GM12878 (cell line): ENCODE measurements around the gene RAB40B. TPM values are rescaled to one million over a fixed set of nuclear protein-coding genes. Genes with fewer than 3 reads are reported as not detected.

Experiments used
- ATAC-seq: fragments of 200-7000 bp; cut with Tn5 transposase; 3 replicates; pipeline ENCODE4 v1.9.1; 2020; ENCODE audit warnings: mild to moderate bottlenecking, moderate library complexity
- BruUV-seq: library from RNA; stranded (reverse); fragments of 400-500 nt; replicated peaks from 2 replicates; lab custom pipeline; 2021; lab: Mats Ljungman, UMichigan
- CTCF ChIA-PET: fragments of 300-600 bp; sonication (Branson Sonifier 250); formaldehyde crosslinking; extraction: SDS; loops from one replicate; lab custom pipeline; 2021; ENCODE audit warnings: inconsistent platforms; lab: Yijun Ruan, JAX
- POLR2A ChIA-PET: fragments of 350-600 bp; formaldehyde crosslinking; extraction: SDS; loops from one replicate; lab custom pipeline; 2021; ENCODE audit warnings: inconsistent platforms; lab: Charles Lee
- RAD21 ChIA-PET: fragments of 300-600 bp; sonication (Branson Sonifier 250); formaldehyde crosslinking; loops from one replicate; lab custom pipeline; 2023; ENCODE audit warnings: antibody characterized with exemption; ENCODE audit not compliant: unreplicated experiment; lab: Charles Lee
- SMC1A ChIA-PET: fragments of 300-600 bp; sonication (Branson Sonifier 250); formaldehyde crosslinking; loops from one replicate; lab custom pipeline; 2023; ENCODE audit not compliant: unreplicated experiment, uncharacterized antibody; lab: Charles Lee
- DNase-seq: peaks from one replicate; pipeline ENCODE4 v3.0.0-alpha.2; 2011; ENCODE audit warnings: low read depth, low spot score
- FAIRE-seq: peaks from 3 replicates; lab custom pipeline; 2011; peaks lifted over from hg19 to GRCh38; lab: Jason Lieb, UNC
- H2AFZ ChIP-seq: 2 replicates; pipeline ENCODE4 v1.6.0; 2011; ENCODE audit warnings: low read depth, low read length, control low read depth; ENCODE audit not compliant: control insufficient read depth
- H3K27ac ChIP-seq: 2 replicates; pipeline ENCODE4 v1.5.1; 2011; ENCODE audit warnings: control low read depth; ENCODE audit not compliant: control insufficient read depth, insufficient read depth
- H3K27me3 ChIP-seq, 2 experiments: replicated peaks in 1 of 2; 2 replicates each; pipeline versions ENCODE4 v1.6.0 to v1.6.1; 2011; ENCODE audit warnings: low read length in 1 of 2; ENCODE audit not compliant: control insufficient read depth in 2 of 2, insufficient read depth in 2 of 2
- H3K36me3 ChIP-seq, 2 experiments: 2 replicates each; pipeline ENCODE4 v1.5.1; 2011; ENCODE audit warnings: low read length in 1 of 2; ENCODE audit not compliant: control insufficient read depth in 2 of 2, insufficient read depth in 2 of 2
- H3K4me1 ChIP-seq: 2 replicates; pipeline ENCODE4 v1.6.1; 2011; ENCODE audit warnings: mild to moderate bottlenecking, low read length, moderate library complexity, mixed read lengths; ENCODE audit not compliant: control insufficient read depth, insufficient read depth
- H3K4me2 ChIP-seq: 2 replicates; pipeline ENCODE4 v1.6.0; 2011; ENCODE audit warnings: control low read depth; ENCODE audit not compliant: control insufficient read depth, insufficient read depth
- H3K4me3 ChIP-seq: fragments of 200-600 bp; sonication (generic); 2 replicates; pipeline ENCODE4 v1.5.1; 2016
- H3K79me2 ChIP-seq: 2 replicates; pipeline ENCODE4 v1.6.0; 2011; ENCODE audit warnings: low read length; ENCODE audit not compliant: control insufficient read depth, insufficient read depth
- H3K9ac ChIP-seq: 2 replicates; pipeline ENCODE4 v1.8.0; 2011; ENCODE audit warnings: low read length, control low read depth, mixed read lengths; ENCODE audit not compliant: control insufficient read depth, insufficient read depth
- H3K9me3 ChIP-seq: replicated peaks from 3 replicates; pipeline ENCODE4 v1.5.1; 2011; ENCODE audit warnings: mild to moderate bottlenecking, low read length; ENCODE audit not compliant: control insufficient read depth, insufficient read depth
- H4K20me1 ChIP-seq: 2 replicates; pipeline ENCODE4 v1.6.0; 2011; ENCODE audit not compliant: control insufficient read depth, insufficient read depth
- ASH2L ChIP-seq: fragments of 300-600, 200-600 bp; sonication (generic); IDR thresholded peaks from 2 replicates; pipeline ENCODE4 v1.6.1; 2017; ENCODE audit warnings: low read depth, mild to moderate bottlenecking, borderline replicate concordance
- ATF2 ChIP-seq: IDR thresholded peaks from 2 replicates; pipeline ENCODE4 v1.6.1; 2012; ENCODE audit warnings: low read length, inconsistent platforms
- ATF3 ChIP-seq: IDR thresholded peaks from 2 replicates; pipeline ENCODE4 v1.6.1; 2011; ENCODE audit warnings: low read depth, mild to moderate bottlenecking, low read length, moderate library complexity, borderline replicate concordance; ENCODE audit errors: extremely low read depth
- BRCA1 ChIP-seq: IDR thresholded peaks from 2 replicates; pipeline ENCODE4 v1.6.1; 2011; ENCODE audit warnings: low read depth, low read length, improper control_type of control experiment
- HDAC2 ChIP-seq: fragments of 200-600 bp; sonication (generic); IDR thresholded peaks from 2 replicates; pipeline ENCODE4 v1.6.1; 2017
- HDAC6 ChIP-seq: fragments of 200-600 bp; sonication (generic); IDR thresholded peaks from one replicate; pipeline ENCODE4 v1.8.0; 2017; ENCODE audit warnings: antibody characterized with exemption; ENCODE audit not compliant: unreplicated experiment
- IKZF1 ChIP-seq: fragments of 450-650 bp; conservative IDR thresholded peaks from 2 replicates; pipeline ENCODE4 v1.6.1; 2017; ENCODE audit warnings: antibody characterized with exemption, mild to moderate bottlenecking
- NKRF ChIP-seq: fragments of 450-650 bp; conservative IDR thresholded peaks from 2 replicates; pipeline ENCODE4 v1.6.1; 2017; ENCODE audit warnings: mild to moderate bottlenecking, moderate library complexity
- PAX5 ChIP-seq: IDR thresholded peaks from 2 replicates; pipeline ENCODE4 v1.6.1; 2011; ENCODE audit warnings: low read depth, low read length, borderline replicate concordance
- POLR2AphosphoS5 ChIP-seq: IDR thresholded peaks from 2 replicates; pipeline ENCODE4 v1.6.1; 2011; ENCODE audit warnings: mild to moderate bottlenecking, low read length, inconsistent platforms
- RCOR1 ChIP-seq: conservative IDR thresholded peaks from 2 replicates; pipeline ENCODE4 v1.6.1; 2012; ENCODE audit warnings: low read depth, low read length, improper control_type of control experiment
- SIX5 ChIP-seq: IDR thresholded peaks from 2 replicates; pipeline ENCODE4 v1.6.1; 2011; ENCODE audit warnings: mild to moderate bottlenecking, low read depth, low read length, moderate library complexity; ENCODE audit not compliant: severe bottlenecking
- SP1 ChIP-seq: IDR thresholded peaks from one replicate; pipeline ENCODE4 v1.6.1; 2011; ENCODE audit warnings: low read depth, low read length
- SREBF1 ChIP-seq: IDR thresholded peaks from 2 replicates; pipeline ENCODE4 v1.6.1; 2012; ENCODE audit warnings: mild to moderate bottlenecking, low read length
- SRF ChIP-seq, 2 experiments: IDR thresholded peaks; 2 replicates each; pipeline ENCODE4 v1.6.1; 2011; ENCODE audit warnings: low read depth in 2 of 2, low read length in 2 of 2, mild to moderate bottlenecking in 1 of 2, moderate library complexity in 1 of 2
- TAF1 ChIP-seq: IDR thresholded peaks from 2 replicates; pipeline ENCODE4 v1.6.1; 2011; ENCODE audit warnings: mild to moderate bottlenecking, low read depth, low read length, borderline replicate concordance
- ZBTB33 ChIP-seq: fragments of 450-650 bp; IDR thresholded peaks from 2 replicates; pipeline ENCODE4 v1.6.1; 2017; ENCODE audit warnings: mild to moderate bottlenecking
- ZNF207 ChIP-seq: fragments of 450-650 bp; IDR thresholded peaks from 2 replicates; pipeline ENCODE4 v1.6.1; 2014; ENCODE audit warnings: antibody characterized with exemption, mild to moderate bottlenecking, borderline replicate concordance
- WGBS: methylation state at CpG from one replicate; pipeline ENCODE4 v1.1.6; 2016; ENCODE audit warnings: low lambda C conversion rate; ENCODE audit not compliant: insufficient replicate concordance, insufficient coverage; ENCODE audit errors: missing lambda C conversion rate; 5-methylcytosine and 5-hydroxymethylcytosine counted together
- in situ Hi-C: fragments of 300-500 bp; cut with MboI; formaldehyde crosslinking; loops from 9 replicates; pipeline ENCODE4 v1.14.3; 2018; ENCODE audit warnings: mixed read lengths
- intact Hi-C: fragments of 100-400 bp; cut with micrococcal nuclease; formaldehyde crosslinking; loops from one replicate; pipeline ENCODE4 v1.14.2; 2022; ENCODE audit not compliant: unreplicated experiment
- polyA plus RNA-seq, 11 experiments: library from polyadenylated mRNA; depleted of rRNA in 4 of 11; unstranded in 6 of 11; stranded (reverse) in 5 of 11; fragments of >200 nt; fragmentation: Nextera tagmentation in 4 of 11; fragmentation: Illumina TruSeq in 1 of 11; extraction: Ambion mirVana in 4 of 11; extraction: Trizol in 1 of 11; gene quantifications; 1 replicate in 1 of 11; 2 replicates in 10 of 11; pipeline versions ENCODE4 v1.2.1 to v1.2.3, GENCODE V29; 2011 to 2016; ENCODE audit warnings: inconsistent platforms in 2 of 11, missing spikeins in 2 of 11, low read depth in 1 of 11
- total RNA-seq, 4 experiments: library from RNA; depleted of rRNA in 3 of 4; stranded (reverse); fragments of >200 nt in 3 of 4; fragmentation: Illumina TruSeq in 1 of 4; extraction: Trizol in 1 of 4; gene quantifications; 2 replicates each; pipeline versions ENCODE4 v1.2.1 to v1.2.3, GENCODE V29; 2013 to 2021

Gene RAB40B
- total and polyA plus RNA-seq, 10 of the 15 experiments (the other 5 are each of a cell fraction or from before 2014, with no cell fraction given), result 0.06 to 2.8 (median 1.4) TPM

- Histone ChIP-seq H3K9ac (peak within 1 kb of the TSS; percentile 90), H3K27me3 (no peaks in the 10 kb centered on the region), H3K36me3 (peaks cover 5 to 14% of the 10 kb centered on the region in 2 experiments), H3K4me2 (peak within 1 kb of the TSS; percentile 86), H3K4me3 (peak within 1 kb of the TSS; percentile 97), H3K27ac (peak within 1 kb of the TSS; percentile 55), H4K20me1 (peaks cover 12% of the 10 kb centered on the region), H3K4me1 (no peaks in the 10 kb centered on the region), H3K9me3 (no peaks in the 10 kb centered on the region), H2AFZ (peak within 1 kb of the TSS; percentile 60), H3K79me2 (peaks cover 47% of the 10 kb centered on the region)
- FAIRE-seq (peak; percentile 94), ATAC-seq (peak; percentile 92), DNase-seq (peak; percentile 80)
- WGBS, result under 1% methylated on average over 50 of the region's 67 CpGs
- ChIA-PET CTCF (no interaction called here), POLR2A (no interaction called here), RAD21 (no interaction called here), SMC1A (interaction anchor here (1.3 kb wide), 1 partner anchor 69 kb away, joined by 3 read pairs; the partner anchor contains the start of gene FN3KRP)
- intact Hi-C loops (loop anchor here (10.0 kb wide), 1 partner anchor 107 kb away; the partner anchor contains the start of gene TBCD), in situ Hi-C loops (no loop called here)
- no TSS peak for BruUV-seq
- TF ChIP-seq SREBF1 (no peak), ZNF207 (0 out of 2 replicates have a peak, but pooled peaks have one; percentile 43), ATF2 (no peak), TAF1 (peak; percentile 64; the same call in 1 of the 2 replicates), RCOR1 (no peak), SRF (IDR thresholded peaks at IDR 0.05; ENCODE audit: low read depth in 2 of 2, low read length in 2 of 2) (peak; percentile 81 to 97), SIX5 (peak; percentile 36), POLR2AphosphoS5 (peak; percentile 87), IKZF1 (peak; percentile 64), ATF3 (no peak), PAX5 (peak; percentile 39; the same call in 1 of the 2 replicates), ZBTB33 (no peak), NKRF (no peak; the same call in 1 of the 2 replicates), HDAC6 (no peak), SP1 (peak; percentile 64), BRCA1 (no peak), HDAC2 (no peak), ASH2L (no peak)
Observed at GRCh38 chr17:82648165-82648668, 50.3 kb downstream of the RAB40B start, which contains the start of gene WDR45B. WDR45B (minus strand) TSS chr17:82648444; CDS start chr17:82648340, 104 bp downstream.
